ENCODE data around the gene GPA33. TPM values are rescaled to one million over a fixed set of nuclear protein-coding genes. Genes with fewer than 3 reads are reported as not detected.

Gene GPA33
- total RNA-seq, 5 donors from 2014 or later (not counting 1 experiment from before 2014, with no cell fraction given): 8.6 to 22.8 (median 17.7) TPM

DNA sequence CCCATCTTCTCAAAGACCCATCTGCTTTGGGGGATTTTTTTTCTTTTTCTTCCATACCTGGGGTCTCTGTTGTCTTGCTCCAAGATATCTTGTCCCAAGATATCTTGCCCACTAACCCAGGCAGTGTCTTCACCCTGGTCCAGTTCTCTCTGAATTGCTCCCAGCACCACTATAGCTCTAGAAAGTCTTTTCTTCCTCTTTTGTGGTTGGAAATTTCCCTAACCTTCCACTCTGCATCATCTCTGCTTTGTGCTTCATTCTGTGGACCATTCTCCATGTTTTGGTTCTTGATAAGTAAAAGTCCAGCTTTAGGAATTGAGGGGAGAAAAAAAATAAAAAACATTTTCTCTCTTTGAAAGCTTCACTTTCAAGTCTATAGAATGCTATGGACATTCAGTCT, 24.5 kb upstream of the GPA33 start:
- no peaks in the 10 kb centered on the region for H3K27me3 Mint-ChIP-seq
- Histone ChIP-seq H3K4me3 (ENCODE audit: control insufficient read depth in 1 of 2, extremely low read depth in 1 of 2, low read length in 1 of 2) (no peak overlapping the region), H3K27ac (ENCODE audit: low read length) (no peak overlapping the region), H3K4me1 (ENCODE audit: control insufficient read depth in 1 of 2, extremely low read depth in 1 of 2, insufficient read depth in 2 of 2, low read length in 2 of 2) (peaks cover 6 to 7% of the 10 kb centered on the region in 2 experiments), H3K9me3 (no peaks in the 10 kb centered on the region), H3K27me3 (replicated peaks in 1 of 2; ENCODE audit: control insufficient read depth in 2 of 2, extremely low read depth in 1 of 2, insufficient read depth in 2 of 2, low read length in 1 of 2) (peaks cover 0 to 5% of the 10 kb centered on the region in 2 experiments), H3K36me3 (ENCODE audit: control insufficient read depth in 2 of 2, extremely low read depth in 1 of 2, insufficient read depth in 1 of 2, low read length in 1 of 2) (no peaks in the 10 kb centered on the region)
- peak overlapping the region in 1 of 2 donors; percentile 35 for H3K27ac Mint-ChIP-seq
- H3K36me3 Mint-ChIP-seq: peaks cover 3% of the 10 kb centered on the region
- ATAC-seq (replicated peaks in 1 of 4) (no peak), DNase-seq (no peak)
- H3K4me1 Mint-ChIP-seq: peaks cover 17 to 26% (median 26%) of the 10 kb centered on the region in 3 donors
- H3K4me3 Mint-ChIP-seq: no peak overlapping the region
- ChIA-PET POLR2A (no interaction called here), CTCF (interaction anchor here in 1 of 2 donors (0.6 kb wide), 1 partner anchor 30 kb away, joined by 3 read pairs; no protein-coding TSS in a partner anchor)
- H3K9me3 Mint-ChIP-seq: peaks cover 0 to 19% (median 13%) of the 10 kb centered on the region in 3 donors

DNA sequence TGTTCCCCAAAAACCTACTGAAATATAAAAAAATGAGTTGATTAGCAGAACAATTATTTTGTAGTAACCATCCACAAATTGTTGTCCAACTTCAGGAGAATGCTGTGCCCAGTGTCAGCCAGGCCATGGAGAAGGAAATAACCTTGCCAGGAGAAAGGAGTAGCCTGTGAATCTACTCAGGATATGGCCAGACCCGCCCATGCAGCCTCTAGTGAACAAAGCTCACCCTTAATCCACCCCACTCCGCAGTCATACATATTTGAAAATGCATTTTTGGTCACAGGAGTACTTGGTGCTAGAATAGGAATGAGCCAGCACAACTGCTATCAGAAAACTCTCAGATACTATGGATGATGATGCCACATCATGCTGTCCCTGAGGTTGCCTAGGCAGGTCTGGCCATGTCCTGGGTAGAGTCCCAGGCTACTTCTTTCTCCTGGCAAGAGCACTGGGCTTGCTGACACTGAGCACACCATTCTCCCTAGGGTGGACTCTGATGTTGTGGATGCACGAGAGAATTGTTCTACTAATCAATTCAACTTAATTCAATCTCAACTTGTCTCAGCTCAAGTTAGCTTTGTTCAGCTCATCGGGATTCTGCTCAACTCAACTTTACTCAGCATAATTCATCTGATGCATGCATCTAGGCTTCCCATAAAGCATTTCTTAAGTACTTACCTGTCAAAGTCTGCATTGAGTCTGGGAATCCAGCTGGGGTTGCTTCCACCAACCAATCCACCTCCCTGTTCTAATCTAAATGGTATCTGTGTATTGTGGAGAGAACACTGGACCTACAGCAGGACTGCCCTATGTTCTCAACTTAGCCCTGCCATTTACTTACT, 21.9 kb upstream of the GPA33 start:
- Histone ChIP-seq H3K27me3 (replicated peaks in 1 of 2; ENCODE audit: control insufficient read depth in 2 of 2, extremely low read depth in 1 of 2, insufficient read depth in 2 of 2, low read length in 1 of 2) (no peaks in the 10 kb centered on the region), H3K36me3 (ENCODE audit: control insufficient read depth in 2 of 2, extremely low read depth in 1 of 2, insufficient read depth in 1 of 2, low read length in 1 of 2) (no peaks in the 10 kb centered on the region), H3K4me1 (ENCODE audit: control insufficient read depth in 1 of 2, extremely low read depth in 1 of 2, insufficient read depth in 2 of 2, low read length in 2 of 2) (peaks cover 16 to 18% of the 10 kb centered on the region in 2 experiments), H3K9me3 (no peaks in the 10 kb centered on the region), H3K27ac (ENCODE audit: low read length) (no peak overlapping the region), H3K4me3 (ENCODE audit: control insufficient read depth in 1 of 2, extremely low read depth in 1 of 2, low read length in 1 of 2) (no peak overlapping the region)
- peaks cover 3% of the 10 kb centered on the region for H3K36me3 Mint-ChIP-seq
- peaks cover 0 to 19% (median 13%) of the 10 kb centered on the region in 3 donors for H3K9me3 Mint-ChIP-seq
- WGBS (ENCODE audit: insufficient coverage): 70% methylated on average over 1 of the region's 4 CpGs
- DNase-seq (no peak), ATAC-seq (replicated peaks in 1 of 4) (no peak)
- no peak overlapping the region for H3K4me3 Mint-ChIP-seq
- no peaks in the 10 kb centered on the region for H3K27me3 Mint-ChIP-seq
- ChIA-PET POLR2A (interaction anchor here in 1 of 2 donors (0.6 kb wide), 1 partner anchor 19 kb away, joined by 3 read pairs; no protein-coding TSS in a partner anchor), CTCF (no interaction called here)
- H3K4me1 Mint-ChIP-seq: peaks cover 35 to 50% (median 46%) of the 10 kb centered on the region in 3 donors
- peak overlapping the region in 1 of 2 donors; percentile 9 for H3K27ac Mint-ChIP-seq

- H3K4me1 ChIP-seq (ENCODE audit: control insufficient read depth in 1 of 2, extremely low read depth in 1 of 2, insufficient read depth in 2 of 2, low read length in 2 of 2): peaks cover 16 to 18% of the 10 kb centered on the region in 2 experiments
- ATAC-seq (replicated peaks in 1 of 4) (peak; percentile 40 to 98 (median 80)), DNase-seq (peak in 15 of 35 experiments; percentile 10 to 53 (median 25))
- Mint-ChIP-seq H3K9me3 (peaks cover 0 to 19% (median 13%) of the 10 kb centered on the region in 3 donors), H3K27ac (peak overlapping the region; percentile 79 to 85), H3K4me3 (peak overlapping the region in 1 of 3 donors; percentile 40), H3K36me3 (peaks cover 3% of the 10 kb centered on the region), H3K4me1 (peaks cover 35 to 54% (median 49%) of the 10 kb centered on the region in 3 donors), H3K27me3 (no peaks in the 10 kb centered on the region)
- 28% methylated on average over 3 of the region's 3 CpGs for WGBS (ENCODE audit: insufficient coverage)
- CTCF ChIA-PET: interaction anchor here in 1 of 2 donors (0.6 kb wide), 1 partner anchor 152 kb away, joined by 4 read pairs; no protein-coding TSS in a partner anchor
- no peaks in the 10 kb centered on the region for H3K9me3 ChIP-seq
- H3K36me3 ChIP-seq (ENCODE audit: control insufficient read depth in 2 of 2, extremely low read depth in 1 of 2, insufficient read depth in 1 of 2, low read length in 1 of 2): no peaks in the 10 kb centered on the region
- H3K27me3 ChIP-seq (replicated peaks in 1 of 2; ENCODE audit: control insufficient read depth in 2 of 2, extremely low read depth in 1 of 2, insufficient read depth in 2 of 2, low read length in 1 of 2): no peaks in the 10 kb centered on the region
- H3K27ac ChIP-seq (ENCODE audit: low read length): no peak overlapping the region
- POLR2A ChIA-PET: no interaction called here
- H3K4me3 ChIP-seq (ENCODE audit: control insufficient read depth in 1 of 2, extremely low read depth in 1 of 2, low read length in 1 of 2): no peak overlapping the region
Measured at GRCh38 chr1:167110586-167110985, 20.4 kb upstream of the GPA33 start.

- Histone ChIP-seq H3K4me3 (ENCODE audit: control insufficient read depth in 1 of 2, extremely low read depth in 1 of 2, low read length in 1 of 2) (no peak overlapping the region), H3K36me3 (ENCODE audit: control insufficient read depth in 2 of 2, extremely low read depth in 1 of 2, insufficient read depth in 1 of 2, low read length in 1 of 2) (no peaks in the 10 kb centered on the region), H3K27me3 (replicated peaks in 1 of 2; ENCODE audit: control insufficient read depth in 2 of 2, extremely low read depth in 1 of 2, insufficient read depth in 2 of 2, low read length in 1 of 2) (no peaks in the 10 kb centered on the region), H3K4me1 (ENCODE audit: control insufficient read depth in 1 of 2, extremely low read depth in 1 of 2, insufficient read depth in 2 of 2, low read length in 2 of 2) (peaks cover 22 to 25% of the 10 kb centered on the region in 2 experiments), H3K9me3 (no peaks in the 10 kb centered on the region), H3K27ac (ENCODE audit: low read length) (no peak overlapping the region)
- peaks cover 3% of the 10 kb centered on the region for H3K36me3 Mint-ChIP-seq
- CTCF ChIA-PET: interaction anchor here (0.6 to 1.6 kb wide), 4 partner anchors 21 to 166 kb away, joined by 3 to 4 read pairs (median 4); no protein-coding TSS in a partner anchor
- WGBS (ENCODE audit: insufficient coverage): 93% methylated on average over 1 of the region's 2 CpGs
- H3K9me3 Mint-ChIP-seq: peaks cover 0 to 19% (median 13%) of the 10 kb centered on the region in 3 donors
- DNase-seq: peak in 1 of 35 experiments; percentile 13
- ATAC-seq (replicated peaks in 1 of 4): peak in 1 of 4 experiments; percentile 52
- POLR2A ChIA-PET: interaction anchor here in 1 of 2 donors (0.5 kb wide), 1 partner anchor 21 kb away, joined by 3 read pairs; no protein-coding TSS in a partner anchor
- H3K4me1 Mint-ChIP-seq: peaks cover 45 to 69% (median 63%) of the 10 kb centered on the region in 3 donors
- H3K27me3 Mint-ChIP-seq: peaks cover 0 to 1% of the 10 kb centered on the region in 2 donors
- H3K27ac Mint-ChIP-seq: peak overlapping the region; percentile 76 to 85
- peak overlapping the region in 1 of 3 donors; percentile 47 for H3K4me3 Mint-ChIP-seq
Measured at GRCh38 chr1:167109125-167109524, 18.9 kb upstream of the GPA33 start.

DNA sequence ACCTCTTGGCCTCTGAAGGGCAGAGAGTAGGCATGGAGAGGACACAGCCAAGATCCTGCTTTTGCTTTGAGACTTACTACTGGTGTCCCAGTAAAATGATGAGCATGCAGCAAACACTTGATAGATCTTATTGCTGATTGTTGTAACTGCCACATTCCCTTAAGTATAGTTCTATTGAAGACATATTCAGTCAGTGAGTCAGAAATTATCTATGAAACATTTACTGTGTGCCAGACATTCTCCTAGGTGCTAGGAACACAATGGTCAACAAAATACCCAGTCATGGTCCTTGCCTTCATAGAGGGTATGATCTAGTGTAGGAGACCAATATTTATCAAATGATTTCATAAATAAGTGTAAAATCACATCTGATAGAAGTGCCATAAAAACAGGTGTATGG, 17.3 kb upstream of the GPA33 start:
- H3K4me1 ChIP-seq (ENCODE audit: control insufficient read depth in 1 of 2, extremely low read depth in 1 of 2, insufficient read depth in 2 of 2, low read length in 2 of 2): peaks cover 22 to 29% of the 10 kb centered on the region in 2 experiments
- CTCF ChIA-PET: no interaction called here
- no peaks in the 10 kb centered on the region for H3K36me3 ChIP-seq (ENCODE audit: control insufficient read depth in 2 of 2, extremely low read depth in 1 of 2, insufficient read depth in 1 of 2, low read length in 1 of 2)
- Mint-ChIP-seq H3K27ac (no peak overlapping the region), H3K4me3 (no peak overlapping the region), H3K27me3 (peaks cover 0 to 1% of the 10 kb centered on the region in 2 donors), H3K36me3 (peaks cover 3% of the 10 kb centered on the region), H3K9me3 (peaks cover 0 to 19% (median 13%) of the 10 kb centered on the region in 3 donors), H3K4me1 (peaks cover 57 to 72% (median 70%) of the 10 kb centered on the region in 3 donors)
- H3K27ac ChIP-seq (ENCODE audit: low read length): no peak overlapping the region
- no peaks in the 10 kb centered on the region for H3K27me3 ChIP-seq (replicated peaks in 1 of 2; ENCODE audit: control insufficient read depth in 2 of 2, extremely low read depth in 1 of 2, insufficient read depth in 2 of 2, low read length in 1 of 2)
- POLR2A ChIA-PET: no interaction called here
- no peaks in the 10 kb centered on the region for H3K9me3 ChIP-seq
- no peak overlapping the region for H3K4me3 ChIP-seq (ENCODE audit: control insufficient read depth in 1 of 2, extremely low read depth in 1 of 2, low read length in 1 of 2)
- ATAC-seq (replicated peaks in 1 of 4) (no peak), DNase-seq (no peak)

- Histone ChIP-seq H3K36me3 (ENCODE audit: control insufficient read depth in 2 of 2, extremely low read depth in 1 of 2, insufficient read depth in 1 of 2, low read length in 1 of 2) (no peaks in the 10 kb centered on the region), H3K4me3 (ENCODE audit: control insufficient read depth in 1 of 2, extremely low read depth in 1 of 2, low read length in 1 of 2) (no peak overlapping the region), H3K4me1 (ENCODE audit: control insufficient read depth in 1 of 2, extremely low read depth in 1 of 2, insufficient read depth in 2 of 2, low read length in 2 of 2) (peaks cover 22 to 29% of the 10 kb centered on the region in 2 experiments), H3K9me3 (no peaks in the 10 kb centered on the region), H3K27me3 (replicated peaks in 1 of 2; ENCODE audit: control insufficient read depth in 2 of 2, extremely low read depth in 1 of 2, insufficient read depth in 2 of 2, low read length in 1 of 2) (no peaks in the 10 kb centered on the region), H3K27ac (ENCODE audit: low read length) (no peak overlapping the region)
- Mint-ChIP-seq H3K4me1 (peaks cover 55 to 60% (median 58%) of the 10 kb centered on the region in 3 donors), H3K27me3 (peaks cover 0 to 1% of the 10 kb centered on the region in 2 donors), H3K27ac (no peak overlapping the region), H3K36me3 (peaks cover 3% of the 10 kb centered on the region), H3K9me3 (peaks cover 0 to 13% (median 12%) of the 10 kb centered on the region in 3 donors), H3K4me3 (no peak overlapping the region)
- WGBS (ENCODE audit: insufficient coverage): 88% methylated on average over 2 of the region's 4 CpGs
- CTCF ChIA-PET: no interaction called here
- POLR2A ChIA-PET: no interaction called here
- DNase-seq: no peak
- ATAC-seq (replicated peaks in 1 of 4): no peak
Measured at GRCh38 chr1:167106119-167106461, 15.9 kb upstream of the GPA33 start.
